SJCRH30 (cell line): ENCODE data around the gene MYOD1. TPM values are rescaled to one million over a fixed set of nuclear protein-coding genes. Genes with fewer than 3 reads are reported as not detected.
A peak's percentile ranks its signal among the peaks of the same experiment; 100 is the strongest.

Source experiments
- DNase-seq, 2 experiments: peaks; one replicate each; pipeline ENCODE4 v3.0.0-alpha.2; 2015 to 2020
- H3K27ac ChIP-seq: fragments of 250-450 bp; sonication (Bioruptor Pico); 2 replicates; pipeline ENCODE4 v1.5.1; 2020; ENCODE audit warnings: mild to moderate bottlenecking, moderate library complexity
- H3K27me3 ChIP-seq: fragments of 250-450 bp; sonication (Bioruptor Pico); 2 replicates; pipeline ENCODE4 v1.5.1; 2020; ENCODE audit warnings: mild to moderate bottlenecking, moderate library complexity
- H3K36me3 ChIP-seq: fragments of 250-450 bp; sonication (Bioruptor Pico); 2 replicates; pipeline ENCODE4 v1.5.1; 2020; ENCODE audit warnings: mild to moderate bottlenecking, moderate library complexity
- H3K4me1 ChIP-seq: fragments of 250-450 bp; sonication (Bioruptor Pico); 2 replicates; pipeline ENCODE4 v1.5.1; 2020; ENCODE audit warnings: mild to moderate bottlenecking, moderate library complexity
- H3K4me3 ChIP-seq: fragments of 250-450 bp; sonication (Bioruptor Pico); 2 replicates; pipeline ENCODE4 v1.5.1; 2020; ENCODE audit warnings: mild to moderate bottlenecking, moderate library complexity
- H3K9me3 ChIP-seq: fragments of 250-450 bp; sonication (Bioruptor Pico); replicated peaks from 2 replicates; pipeline ENCODE4 v1.5.1; 2020; ENCODE audit warnings: mild to moderate bottlenecking, moderate library complexity
- total RNA-seq: library from RNA; depleted of rRNA; stranded (reverse); fragments of >200 nt; shearing (Covaris generic); gene quantifications from 2 replicates; pipeline ENCODE4 v1.2.3, GENCODE V29; 2014

The MYOD1 gene
- total RNA-seq, 1 experiment from 2014 or later = 675 TPM

DNA sequence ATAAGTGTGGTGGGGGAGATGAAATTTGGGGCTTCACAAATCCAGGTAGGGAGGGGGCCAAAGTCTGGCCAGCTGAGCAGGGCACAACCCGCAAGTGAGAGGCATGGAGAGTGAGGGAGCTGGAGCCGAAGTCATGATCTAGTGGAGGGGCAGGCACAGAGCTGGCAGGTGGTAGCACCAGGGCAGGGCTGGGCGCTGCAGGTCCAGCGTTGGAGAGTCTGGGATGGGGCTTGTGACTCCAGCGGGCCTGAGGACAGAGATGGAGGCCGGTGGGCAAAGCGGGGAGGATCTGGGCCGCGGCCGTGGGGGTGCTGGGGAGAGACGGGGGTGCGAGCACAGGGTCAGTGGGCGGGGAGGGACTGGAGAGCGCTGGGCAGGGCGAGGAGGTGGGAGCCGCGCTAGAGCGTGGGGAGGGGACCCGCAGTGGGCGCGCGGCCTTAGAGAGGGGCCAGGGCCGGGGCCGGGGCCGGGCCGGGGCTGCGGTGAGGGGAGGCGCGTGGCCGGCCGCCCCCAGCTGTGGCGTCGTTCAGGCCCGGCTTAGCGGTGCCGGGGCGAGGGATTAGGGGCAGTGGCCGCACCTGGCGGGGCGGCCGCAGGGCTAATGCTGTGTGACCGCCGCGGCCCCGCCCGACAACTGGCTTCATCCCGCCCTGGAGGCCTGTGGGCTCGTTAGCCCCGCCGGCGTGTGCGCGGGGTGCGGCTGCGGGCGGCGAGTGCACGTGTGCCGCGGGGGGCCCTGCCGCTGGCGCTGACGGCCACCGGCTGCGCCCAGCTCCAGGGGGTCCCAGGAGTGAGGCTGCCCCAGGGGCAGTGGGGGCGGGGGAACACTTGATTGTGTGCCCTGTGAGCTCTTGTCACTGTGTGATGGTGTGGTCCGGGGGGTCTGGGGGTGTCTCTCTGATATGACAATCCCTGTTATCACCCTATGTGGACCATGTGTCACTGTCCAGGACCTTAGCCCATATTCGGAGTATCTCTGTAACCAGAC, 23.6 kb upstream of the MYOD1 start:
- H3K4me1 ChIP-seq = peaks cover 83% of the 10 kb centered on the region
- peaks cover 19% of the 10 kb centered on the region for H3K36me3 ChIP-seq
- H3K9me3 ChIP-seq = no peaks in the 10 kb centered on the region
- H3K27ac ChIP-seq = peak overlapping the region; percentile 93
- DNase-seq = peak; percentile 97 to 98
- H3K4me3 ChIP-seq = peak overlapping the region; percentile 56
- H3K27me3 ChIP-seq = no peaks in the 10 kb centered on the region

DNA sequence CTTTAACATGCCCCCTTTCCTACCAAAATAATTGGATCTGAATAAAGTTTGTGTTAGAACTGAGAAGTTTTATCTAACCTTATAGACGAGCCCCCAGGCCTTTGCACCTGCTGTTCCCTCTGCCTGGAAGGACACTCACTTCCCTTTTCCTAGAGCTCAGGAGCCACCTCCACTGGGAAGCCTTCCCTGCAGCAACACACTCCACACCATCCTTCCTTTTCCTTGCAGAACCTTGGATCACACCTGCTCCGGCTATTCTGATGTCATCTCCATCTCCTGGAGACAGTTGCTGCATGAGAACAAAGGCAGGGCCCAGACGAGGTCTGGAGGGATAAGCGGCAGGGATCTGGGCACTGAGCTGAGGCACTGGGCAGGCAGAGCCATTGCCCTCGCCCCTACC, 22.6 kb upstream of the MYOD1 start:
- peaks cover 84% of the 10 kb centered on the region for H3K4me1 ChIP-seq
- H3K27ac ChIP-seq = peak overlapping the region; percentile 93
- peaks cover 19% of the 10 kb centered on the region for H3K36me3 ChIP-seq
- H3K27me3 ChIP-seq = no peaks in the 10 kb centered on the region
- peak; percentile 52 to 71 for DNase-seq
- peak overlapping the region; percentile 56 for H3K4me3 ChIP-seq
- no peaks in the 10 kb centered on the region for H3K9me3 ChIP-seq

DNA sequence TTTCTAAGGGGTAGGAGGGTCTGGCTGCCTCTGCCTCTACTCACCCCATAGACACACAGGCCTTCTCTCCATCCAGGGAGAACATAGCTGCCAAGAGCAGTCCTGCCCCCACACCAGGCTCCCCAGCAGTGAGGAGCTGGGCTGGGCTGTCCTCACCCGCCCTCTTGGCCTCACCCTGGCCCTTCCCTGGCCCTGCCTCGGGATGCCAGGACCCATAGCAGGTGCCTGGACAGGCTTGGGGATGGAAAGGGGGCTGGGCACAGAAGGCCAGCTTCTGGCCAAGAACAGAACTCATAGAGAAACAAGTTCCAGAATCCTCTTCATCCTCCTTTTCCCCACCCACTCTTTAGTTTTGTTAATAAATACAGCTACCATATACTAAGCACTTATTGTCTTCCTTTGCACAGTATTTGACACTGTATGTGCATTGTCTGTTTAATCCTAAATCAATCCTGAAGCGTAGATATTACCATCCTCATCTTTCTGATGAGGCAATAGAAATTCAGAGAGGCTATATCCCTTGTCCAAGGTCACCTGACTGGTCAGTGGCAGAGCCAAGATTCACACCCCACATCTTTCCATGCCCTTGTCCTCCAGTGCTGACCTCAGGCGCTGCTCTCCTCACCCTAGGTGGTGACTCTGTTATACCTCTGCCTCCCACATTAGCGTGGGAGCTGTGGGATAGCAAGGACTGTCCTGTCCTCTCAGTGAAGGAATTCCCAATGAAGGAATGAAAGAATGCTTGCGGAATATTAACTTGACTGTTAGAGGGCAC, 22.0 kb upstream of the MYOD1 start:
- peak in 1 of 2 experiments; percentile 27 for DNase-seq
- Histone ChIP-seq H3K9me3 (no peaks in the 10 kb centered on the region), H3K27me3 (no peaks in the 10 kb centered on the region), H3K27ac (peak overlapping the region; percentile 93), H3K4me1 (peaks cover 78% of the 10 kb centered on the region), H3K4me3 (no peak overlapping the region), H3K36me3 (peaks cover 19% of the 10 kb centered on the region)

DNA sequence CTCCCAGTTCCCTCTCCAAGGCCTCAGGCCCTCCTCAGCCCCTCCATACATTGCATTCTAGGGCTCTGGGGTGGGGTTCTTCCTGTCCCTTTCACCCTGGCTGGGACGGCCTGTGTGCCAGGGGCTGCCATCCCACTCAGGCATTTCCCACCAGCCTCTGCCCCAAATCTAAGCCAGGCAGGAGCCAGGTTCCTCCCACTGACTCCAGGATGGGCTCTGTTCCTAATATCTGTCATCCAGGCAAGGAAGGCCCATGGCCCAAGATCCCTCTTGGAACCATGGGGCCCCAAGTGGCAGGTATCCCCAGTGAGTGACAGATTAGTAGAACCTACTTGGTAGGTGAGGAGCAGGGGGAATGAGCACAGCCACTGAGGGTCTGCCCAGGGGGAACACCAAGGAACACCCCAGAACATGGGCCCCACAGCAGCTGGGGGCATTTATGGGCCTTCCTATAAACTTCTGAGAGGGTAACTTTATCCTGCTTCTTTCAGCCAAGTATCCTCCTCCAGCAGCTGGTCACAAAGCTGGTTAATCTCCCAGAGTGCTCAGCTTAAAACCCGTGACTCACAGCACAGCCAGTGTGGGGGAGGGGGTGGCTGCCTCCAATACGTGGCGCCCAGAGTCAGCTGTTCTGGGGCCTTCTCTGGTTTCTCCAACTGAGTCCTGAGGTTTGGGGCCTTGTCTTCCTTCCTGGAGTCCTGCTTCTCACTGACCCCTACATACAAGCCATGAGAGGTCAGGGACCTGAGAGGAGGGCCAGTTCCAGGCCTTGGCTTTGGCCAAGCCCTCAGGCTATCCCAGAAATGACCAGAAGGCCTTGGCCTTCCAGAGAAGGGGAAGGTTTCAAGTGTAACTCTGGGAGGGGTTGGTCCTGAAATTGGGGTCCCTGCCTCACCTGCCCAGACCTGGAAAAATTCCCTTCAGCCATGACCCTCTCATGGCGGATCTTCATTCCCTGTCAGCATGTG, 19.9 kb upstream of the MYOD1 start:
- Histone ChIP-seq H3K4me3 (no peak overlapping the region), H3K36me3 (peaks cover 19% of the 10 kb centered on the region), H3K27me3 (no peaks in the 10 kb centered on the region), H3K9me3 (peaks cover 9% of the 10 kb centered on the region), H3K27ac (peak overlapping the region; percentile 86), H3K4me1 (peaks cover 61% of the 10 kb centered on the region)
- DNase-seq = peak; percentile 99 to 100

DNA sequence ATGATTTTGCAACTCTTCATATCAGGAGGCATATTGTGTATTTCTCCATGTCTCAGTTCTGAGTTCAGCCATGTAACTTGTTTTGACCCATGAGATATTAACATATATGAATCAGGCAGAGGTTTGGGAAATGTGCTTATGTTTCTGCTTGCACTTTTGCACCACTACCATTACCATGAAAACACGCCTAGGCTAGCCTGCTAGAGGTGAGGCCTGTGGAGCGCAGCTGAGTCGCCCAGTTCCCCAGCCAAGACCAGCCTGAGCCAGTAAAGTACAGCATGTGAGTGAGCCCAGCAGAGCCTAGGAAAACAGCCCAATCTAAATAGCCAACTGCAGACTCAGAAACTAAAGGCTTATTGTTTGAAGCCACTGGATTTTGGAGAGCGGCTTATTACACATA, 18.4 kb upstream of the MYOD1 start:
- Histone ChIP-seq H3K27me3 (no peaks in the 10 kb centered on the region), H3K36me3 (peaks cover 19% of the 10 kb centered on the region), H3K4me3 (no peak overlapping the region), H3K4me1 (peaks cover 54% of the 10 kb centered on the region), H3K9me3 (peaks cover 9% of the 10 kb centered on the region), H3K27ac (no peak overlapping the region)
- DNase-seq = peak in 1 of 2 experiments; percentile 20

DNA sequence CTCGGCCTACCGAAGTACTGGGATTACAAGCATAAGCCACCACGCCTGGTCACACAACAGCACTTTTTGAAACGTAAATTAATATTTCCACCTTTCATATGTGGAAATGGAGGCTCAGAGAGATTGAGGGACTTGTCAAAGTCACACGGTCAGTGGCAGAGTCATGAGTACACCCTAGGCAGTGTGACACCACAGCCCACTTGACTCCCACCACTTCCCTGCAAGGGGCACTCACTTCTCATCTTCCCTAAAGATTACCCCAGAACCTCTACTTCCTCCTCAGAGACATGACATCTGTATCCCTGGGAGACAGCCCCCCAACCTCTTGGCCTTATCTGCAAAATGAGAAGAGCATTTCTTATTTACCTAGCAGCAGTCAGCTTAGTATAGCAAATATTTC, 16.5 kb upstream of the MYOD1 start:
- Histone ChIP-seq H3K9me3 (peaks cover 9% of the 10 kb centered on the region), H3K36me3 (peaks cover 2% of the 10 kb centered on the region), H3K27ac (no peak overlapping the region), H3K4me1 (peaks cover 36% of the 10 kb centered on the region), H3K27me3 (no peaks in the 10 kb centered on the region), H3K4me3 (no peak overlapping the region)
- no peak for DNase-seq

DNA sequence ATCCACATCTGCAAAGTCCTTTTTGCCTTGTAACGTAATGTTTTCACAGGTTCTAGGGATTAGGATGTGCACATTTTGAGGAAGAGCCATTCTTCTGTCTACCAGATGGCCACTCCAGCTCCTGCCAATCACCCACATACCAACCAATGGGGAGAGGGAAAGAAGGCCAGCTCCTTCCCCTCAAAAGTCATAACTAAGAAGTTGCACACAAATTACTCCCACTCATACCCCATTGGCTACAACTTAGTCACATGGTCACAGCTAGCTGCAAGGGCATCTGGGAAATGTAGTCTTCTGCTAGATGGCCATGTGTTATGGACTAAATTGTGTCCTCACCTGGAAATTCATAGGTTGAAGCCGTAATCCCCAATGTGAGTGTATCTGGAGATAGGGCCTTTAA, 15.4 kb upstream of the MYOD1 start:
- Histone ChIP-seq H3K27ac (no peak overlapping the region), H3K27me3 (no peaks in the 10 kb centered on the region), H3K36me3 (no peaks in the 10 kb centered on the region), H3K4me1 (peaks cover 29% of the 10 kb centered on the region), H3K4me3 (no peak overlapping the region), H3K9me3 (peaks cover 9% of the 10 kb centered on the region)
- peak; percentile 62 to 73 for DNase-seq

DNA sequence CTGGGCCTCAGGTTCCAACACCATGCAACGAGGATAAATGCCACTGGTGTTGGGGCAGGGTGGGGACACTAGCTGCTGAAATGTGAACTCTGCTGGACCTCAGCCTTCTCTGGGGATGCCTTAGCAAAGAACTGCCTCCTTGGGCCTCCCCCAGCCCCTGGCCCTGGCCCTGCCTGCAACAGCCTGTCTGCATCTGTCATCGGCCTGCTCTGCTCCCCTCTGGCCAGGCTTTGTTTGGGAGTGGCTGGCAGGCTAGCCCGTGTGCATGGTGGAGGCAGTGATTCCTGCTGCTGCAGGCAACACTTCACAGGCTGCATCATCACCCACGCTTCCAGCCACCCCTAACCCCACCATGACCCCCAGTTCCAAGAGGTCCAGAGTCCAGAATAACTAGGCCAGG, 11.5 kb upstream of the MYOD1 start:
- Histone ChIP-seq H3K27ac (no peak overlapping the region), H3K4me3 (no peak overlapping the region), H3K36me3 (no peaks in the 10 kb centered on the region), H3K9me3 (peaks cover 9% of the 10 kb centered on the region), H3K4me1 (peaks cover 22% of the 10 kb centered on the region), H3K27me3 (no peaks in the 10 kb centered on the region)
- DNase-seq = peak in 1 of 2 experiments; percentile 11

DNA sequence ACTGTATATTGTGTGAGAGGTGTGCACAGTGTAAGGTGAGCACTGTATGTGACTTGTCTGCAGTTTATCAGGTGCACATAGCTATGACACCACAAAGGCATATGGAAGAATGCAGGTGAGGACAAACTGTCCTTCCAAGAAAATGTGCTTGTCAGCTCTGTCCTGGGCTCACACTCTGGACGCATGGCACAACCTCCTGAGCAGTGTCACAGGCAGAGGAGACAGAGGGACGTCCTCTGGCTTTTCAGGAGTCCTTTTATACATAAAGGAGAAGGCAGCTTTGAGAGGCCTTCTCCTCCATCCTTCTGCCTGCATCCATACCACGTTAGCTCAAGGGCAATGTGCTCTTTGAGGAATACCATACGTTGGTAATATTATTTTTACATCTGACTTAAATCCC, 7.5 kb upstream of the MYOD1 start:
- no peaks in the 10 kb centered on the region for H3K27me3 ChIP-seq
- H3K4me1 ChIP-seq = peaks cover 59% of the 10 kb centered on the region
- H3K36me3 ChIP-seq = no peaks in the 10 kb centered on the region
- DNase-seq = no peak
- no peaks in the 10 kb centered on the region for H3K9me3 ChIP-seq
- H3K4me3 ChIP-seq = no peak overlapping the region
- no peak overlapping the region for H3K27ac ChIP-seq

DNA sequence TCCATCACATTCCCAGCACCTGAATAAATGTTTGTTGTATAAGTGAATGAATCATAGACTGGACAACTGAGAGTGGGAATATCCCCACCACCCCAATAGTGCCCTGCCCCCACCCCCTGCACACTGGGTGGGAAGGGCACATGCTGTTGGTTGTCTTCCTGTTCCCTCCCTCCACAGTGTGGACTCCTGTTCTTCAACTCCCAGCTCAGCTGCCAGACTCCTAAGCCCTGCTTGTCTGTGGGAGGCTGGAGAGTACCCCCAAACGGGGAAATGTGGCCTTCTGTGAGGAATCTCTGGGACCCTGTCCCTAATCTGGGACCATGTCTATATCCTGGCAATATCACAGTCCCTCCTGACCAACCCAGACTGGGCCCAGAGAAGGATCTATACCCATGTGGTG, 5.5 kb upstream of the MYOD1 start:
- Histone ChIP-seq H3K4me1 (peaks cover 72% of the 10 kb centered on the region), H3K27me3 (no peaks in the 10 kb centered on the region), H3K4me3 (no peak overlapping the region), H3K9me3 (no peaks in the 10 kb centered on the region), H3K27ac (peak overlapping the region; percentile 77), H3K36me3 (no peaks in the 10 kb centered on the region)
- DNase-seq = peak; percentile 50 to 69

DNA sequence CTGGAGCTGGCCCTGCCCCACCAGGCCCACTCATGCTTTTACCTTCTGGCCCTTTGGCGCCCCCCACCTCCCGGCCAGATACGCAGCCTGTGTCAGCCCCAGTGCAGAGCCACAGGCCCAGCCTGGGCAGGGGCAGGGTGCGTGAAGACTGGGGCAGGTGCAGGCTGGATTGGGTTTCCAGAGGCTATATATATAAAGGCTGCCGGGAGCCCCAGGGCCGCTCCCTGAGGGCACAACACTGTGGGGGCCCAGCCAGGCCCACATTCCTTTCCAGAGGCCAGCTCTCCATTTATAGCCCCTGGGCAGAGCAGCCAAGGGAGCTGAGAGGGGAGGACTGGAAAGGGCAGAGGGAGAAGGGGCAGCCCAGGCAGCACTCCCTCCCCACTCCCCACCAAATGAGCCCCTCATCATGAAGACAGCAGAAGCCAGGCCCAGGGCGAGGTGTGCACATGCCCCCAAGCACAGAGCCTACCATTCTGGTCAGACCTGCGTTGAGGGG, 5.0 kb upstream of the MYOD1 start:
- H3K4me3 ChIP-seq = no peak overlapping the region
- no peaks in the 10 kb centered on the region for H3K36me3 ChIP-seq
- peak overlapping the region; percentile 77 for H3K27ac ChIP-seq
- H3K27me3 ChIP-seq = no peaks in the 10 kb centered on the region
- peak; percentile 96 to 99 for DNase-seq
- H3K4me1 ChIP-seq = peaks cover 68% of the 10 kb centered on the region
- no peaks in the 10 kb centered on the region for H3K9me3 ChIP-seq

DNA sequence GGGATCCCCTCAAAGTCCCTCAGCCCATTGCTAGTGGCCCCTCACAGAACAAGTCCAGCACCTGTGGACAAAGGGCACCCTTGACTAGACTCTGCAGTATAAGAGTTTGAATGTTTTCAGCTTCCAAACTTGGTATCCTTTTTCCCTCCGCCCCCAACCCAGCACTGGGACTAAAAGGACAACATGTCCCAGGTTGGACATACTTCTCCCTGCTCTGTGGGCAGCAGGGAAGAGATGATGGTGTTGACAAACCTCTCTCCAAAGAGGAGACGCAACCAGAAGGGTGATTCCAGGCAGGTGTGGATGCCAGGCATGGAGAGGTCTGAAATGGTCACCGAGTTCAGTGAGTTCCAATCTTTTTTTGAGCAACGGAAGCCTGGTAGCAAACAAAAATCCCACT, 4.5 kb upstream of the MYOD1 start:
- DNase-seq = no peak
- Histone ChIP-seq H3K27ac (peak overlapping the region; percentile 77), H3K4me3 (no peak overlapping the region)

DNA sequence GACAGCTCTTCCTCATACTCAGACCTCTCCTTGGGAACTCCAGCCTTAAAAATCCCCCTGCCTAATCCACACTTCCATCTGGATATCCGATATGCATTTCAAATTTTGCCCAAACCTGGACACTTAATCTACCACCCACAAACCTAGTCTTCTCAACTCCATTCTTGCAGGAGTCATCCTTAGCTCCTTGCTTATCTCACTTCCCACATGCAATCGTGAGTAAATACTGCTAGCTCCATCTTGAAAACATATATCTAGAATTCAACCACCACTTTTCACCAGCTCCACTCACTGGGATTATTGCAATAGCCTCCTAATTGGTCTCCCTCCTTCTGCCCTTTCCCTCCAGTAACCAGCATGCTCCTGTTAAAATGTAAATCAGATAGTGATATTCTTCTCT, 2.6 kb upstream of the MYOD1 start:
- Histone ChIP-seq H3K9me3 (no peaks in the 10 kb centered on the region), H3K27ac (peak overlapping the region; percentile 28), H3K4me3 (no peak overlapping the region), H3K4me1 (peaks cover 59% of the 10 kb centered on the region), H3K27me3 (no peaks in the 10 kb centered on the region), H3K36me3 (peaks cover 20% of the 10 kb centered on the region)
- peak in 1 of 2 experiments; percentile 70 for DNase-seq

More for the DNA sequence above, 4.5 kb upstream of the MYOD1 start:
- no peaks in the 10 kb centered on the region for H3K27me3 ChIP-seq
- H3K36me3 ChIP-seq = peaks cover 3% of the 10 kb centered on the region
- no peaks in the 10 kb centered on the region for H3K9me3 ChIP-seq
- H3K4me1 ChIP-seq = peaks cover 63% of the 10 kb centered on the region

DNA sequence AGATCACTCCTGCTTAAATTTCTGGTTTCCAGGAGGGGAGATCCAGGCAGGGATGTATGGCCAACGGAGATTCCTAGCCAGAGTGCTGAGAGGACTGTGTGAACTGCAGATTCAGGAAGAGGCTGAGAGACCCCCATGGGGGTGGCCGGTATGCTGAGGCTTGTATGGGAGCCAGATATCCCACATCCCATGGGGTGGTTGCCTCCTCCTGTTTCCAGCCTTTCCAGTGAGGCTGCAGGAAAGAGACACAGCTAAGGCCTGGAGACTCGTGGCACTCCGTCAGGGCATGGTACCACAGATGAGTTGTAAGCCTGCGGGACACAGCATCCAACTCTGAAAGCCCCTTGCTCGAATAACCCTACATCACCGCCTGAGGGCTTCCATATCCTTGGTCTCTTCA, 1.4 kb upstream of the MYOD1 start:
- H3K9me3 ChIP-seq = no peaks in the 10 kb centered on the region
- H3K27ac ChIP-seq = peak overlapping the region; percentile 92
- peaks cover 32% of the 10 kb centered on the region for H3K36me3 ChIP-seq
- no peaks in the 10 kb centered on the region for H3K27me3 ChIP-seq
- peak in 1 of 2 experiments; percentile 52 for DNase-seq
- H3K4me1 ChIP-seq = peaks cover 55% of the 10 kb centered on the region
- peak overlapping the region; percentile 89 for H3K4me3 ChIP-seq
